OCI-LY7 (cell line): ENCODE data around the gene METTL1.

Experiments
- EZH2phosphoT487 ChIP-seq: fragments of 200-600 bp; sonication (generic); IDR thresholded peaks from 2 replicates; pipeline ENCODE4 v1.6.1; 2018; ENCODE audit warnings: low read depth, borderline replicate concordance, mild to moderate bottlenecking, mixed run types, antibody characterized with exemption, low read length, moderate library complexity, mixed read lengths
- TF ChIP-seq, protein P1 (sequence below): fragments of 200-600 bp; sonication (generic); conservative IDR thresholded peaks from 2 replicates; pipeline ENCODE4 v1.5.1; 2014; ENCODE audit warnings: mild to moderate bottlenecking, antibody characterized with exemption, low read length, moderate library complexity, mixed read lengths

DNA sequence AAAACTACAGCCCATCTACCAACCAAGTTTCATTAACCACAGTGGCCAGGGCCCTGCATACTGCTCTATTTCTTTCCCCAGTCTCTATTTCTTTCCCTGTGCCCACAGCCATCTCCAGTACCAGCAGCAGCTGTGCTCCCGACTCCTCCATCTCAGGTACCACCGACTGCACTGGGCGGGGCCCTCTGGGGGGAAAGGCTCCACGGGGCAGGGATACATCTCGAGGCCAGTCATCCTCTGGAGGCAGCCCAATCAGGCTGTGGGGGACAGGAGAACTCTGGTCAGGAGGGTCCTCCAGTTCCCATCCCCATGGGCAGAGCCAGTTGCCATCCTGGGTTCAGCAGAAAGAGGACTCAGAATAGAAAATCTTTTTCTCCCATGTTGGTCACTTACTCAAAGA lies 22.8 kb downstream of the METTL1 start:
- TF ChIP-seq, protein P1, sequence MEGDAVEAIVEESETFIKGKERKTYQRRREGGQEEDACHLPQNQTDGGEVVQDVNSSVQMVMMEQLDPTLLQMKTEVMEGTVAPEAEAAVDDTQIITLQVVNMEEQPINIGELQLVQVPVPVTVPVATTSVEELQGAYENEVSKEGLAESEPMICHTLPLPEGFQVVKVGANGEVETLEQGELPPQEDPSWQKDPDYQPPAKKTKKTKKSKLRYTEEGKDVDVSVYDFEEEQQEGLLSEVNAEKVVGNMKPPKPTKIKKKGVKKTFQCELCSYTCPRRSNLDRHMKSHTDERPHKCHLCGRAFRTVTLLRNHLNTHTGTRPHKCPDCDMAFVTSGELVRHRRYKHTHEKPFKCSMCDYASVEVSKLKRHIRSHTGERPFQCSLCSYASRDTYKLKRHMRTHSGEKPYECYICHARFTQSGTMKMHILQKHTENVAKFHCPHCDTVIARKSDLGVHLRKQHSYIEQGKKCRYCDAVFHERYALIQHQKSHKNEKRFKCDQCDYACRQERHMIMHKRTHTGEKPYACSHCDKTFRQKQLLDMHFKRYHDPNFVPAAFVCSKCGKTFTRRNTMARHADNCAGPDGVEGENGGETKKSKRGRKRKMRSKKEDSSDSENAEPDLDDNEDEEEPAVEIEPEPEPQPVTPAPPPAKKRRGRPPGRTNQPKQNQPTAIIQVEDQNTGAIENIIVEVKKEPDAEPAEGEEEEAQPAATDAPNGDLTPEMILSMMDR, result no peak
- no peak for TF ChIP-seq EZH2phosphoT487
